Adrenal gland (tissue), 12 donors: ENCODE measurements around the gene CMYA5. TPM values are rescaled to one million over a fixed set of nuclear protein-coding genes. Genes with fewer than 3 reads are reported as not detected.

Experiments
- DNase-seq, 7 donors: peaks; one replicate each; pipeline ENCODE4 v3.0.0-alpha.2; 2019 to 2020
- H3K27ac ChIP-seq, 5 donors: fragments of 200-600 bp; sonication (generic) in 4 of 5; 1 replicate in 3 of 5; 2 replicates in 2 of 5; pipeline versions ENCODE4 v1.5.1 to v1.8.0; 2016 to 2020; ENCODE audit warnings: mild to moderate bottlenecking in 1 of 5
- H3K27me3 ChIP-seq: fragments of 200-600 bp; 2 replicates; pipeline ENCODE4 v1.8.0; 2021
- H3K36me3 ChIP-seq, 2 donors: fragments of 200-600 bp; replicated peaks in 1 of 2; 1 replicate in 1 of 2; 2 replicates in 1 of 2; pipeline versions ENCODE4 v1.5.1 to v1.8.0; 2018 to 2022
- H3K4me1 ChIP-seq, 2 donors: fragments of 200-600 bp; replicated peaks in 1 of 2; 1 replicate in 1 of 2; 2 replicates in 1 of 2; pipeline versions ENCODE4 v1.5.1 to v1.8.0; 2018 to 2021
- H3K4me3 ChIP-seq, 4 donors: fragments of 200-600 bp; sonication (generic) in 3 of 4; one replicate each; pipeline ENCODE4 v1.5.1; 2016 to 2018
- H3K9me3 ChIP-seq, 3 donors: fragments of 200-600 bp; sonication (generic) in 1 of 3; replicated peaks in 1 of 3; 1 replicate in 2 of 3; 2 replicates in 1 of 3; pipeline versions ENCODE4 v1.5.1 to v1.8.0; 2016 to 2021
- POLR2A ChIP-seq, 2 donors: fragments of 450-650 bp; IDR thresholded peaks; one replicate each; pipeline ENCODE4 v1.6.1; 2017; ENCODE audit warnings: antibody characterized with exemption in 2 of 2, mild to moderate bottlenecking in 2 of 2, moderate library complexity in 1 of 2
- whole genome bisulfite sequencing, 4 donors: extraction: QIAGEN DNeasy Blood & Tissue Kit in 2 of 4; methylation state at CpG; one replicate each; pipeline versions ENCODE4 v1.1.5 to v1.1.7; 2013 to 2017; 5-methylcytosine and 5-hydroxymethylcytosine counted together
- intact Hi-C, 2 donors: fragments of 100-400 bp; cut with DNase I; formaldehyde crosslinking; loops; one replicate each; pipeline versions ENCODE4 v1.14.1 to v1.15.0; 2022 to 2023
- polyA plus RNA-seq, 3 donors: library from polyadenylated mRNA; stranded (reverse); fragments of 200-250 nt in 2 of 3; fragments of 350-450 nt in 1 of 3; fragmentation: Illumina TruSeq in 1 of 3; extraction: RNeasy Lipid Tissue Mini Kit (QIAGEN cat#74804) in 1 of 3; gene quantifications; one replicate each; pipeline ENCODE4 v1.2.3, GENCODE V29; 2013 to 2014
- total RNA-seq, 9 donors: library from RNA; depleted of rRNA in 4 of 9; stranded (reverse); fragments of >200 nt in 4 of 9; fragments of 120-200 nt in 1 of 9; fragmentation: NEBNext Ultra II Directional in 1 of 9; extraction: Animal tissue kit (Norgen Biotek cat#: 25700) in 1 of 9; gene quantifications; one replicate each; pipeline versions ENCODE4 v1.1.0 to v1.2.4, GENCODE V29; 2013 to 2023
- TF ChIP-seq, protein P1 (sequence below), 6 experiments: fragments of 450-650 bp in 4 of 6; fragments of 200-600 bp in 2 of 6; sonication (generic) in 1 of 6; IDR thresholded peaks; 1 replicate in 5 of 6; 2 replicates in 1 of 6; pipeline versions ENCODE4 v1.5.1 to v1.8.0; 2016 to 2021; ENCODE audit warnings: antibody characterized with exemption in 6 of 6, mild to moderate bottlenecking in 2 of 6, moderate library complexity in 1 of 6
- donor health status: healthy with polysubstance abuse.
- donor health status: Bipolar disorder and iron deficiency.
- donor health status: DM: yes; HTN: yes; CAD: no.
- donor health status: DM: no; HTN: no; CAD: no.
- donor health status: DM: no; HTN: no; CAD: no.
- donor health status: DM: yes; HTN: yes; CAD: no.

CMYA5 gene
- total and polyA plus RNA-seq, 12 donors: 0.11 to 5.6 (median 0.40) TPM

DNA sequence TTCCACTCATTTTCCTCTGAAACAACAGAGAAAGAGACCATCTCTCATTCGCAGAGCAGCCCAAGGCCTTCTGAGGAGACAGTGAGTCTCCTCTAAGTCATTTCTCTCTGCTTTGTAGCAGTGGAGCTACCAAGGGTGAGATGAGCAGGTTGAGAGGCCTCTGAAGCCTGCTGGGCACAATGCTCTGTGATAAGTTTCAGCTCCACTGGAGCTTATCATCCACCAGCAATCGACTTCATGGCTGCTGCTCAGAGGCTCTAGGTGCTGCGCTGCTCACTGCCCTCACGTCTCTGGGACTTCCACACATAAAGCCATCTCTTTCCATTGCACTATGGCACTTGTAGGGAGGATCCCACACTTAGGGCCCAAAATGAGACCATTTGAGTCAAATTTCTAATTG lies 96.3 kb downstream of the CMYA5 start:
- Histone ChIP-seq H3K4me1 (no peaks in the 10 kb centered on the region), H3K36me3 (no peaks in the 10 kb centered on the region), H3K27ac (no peak overlapping the region), H3K27me3 (no peaks in the 10 kb centered on the region), H3K9me3 (no peaks in the 10 kb centered on the region), H3K4me3 (no peak overlapping the region)
- TF ChIP-seq, protein P1, sequence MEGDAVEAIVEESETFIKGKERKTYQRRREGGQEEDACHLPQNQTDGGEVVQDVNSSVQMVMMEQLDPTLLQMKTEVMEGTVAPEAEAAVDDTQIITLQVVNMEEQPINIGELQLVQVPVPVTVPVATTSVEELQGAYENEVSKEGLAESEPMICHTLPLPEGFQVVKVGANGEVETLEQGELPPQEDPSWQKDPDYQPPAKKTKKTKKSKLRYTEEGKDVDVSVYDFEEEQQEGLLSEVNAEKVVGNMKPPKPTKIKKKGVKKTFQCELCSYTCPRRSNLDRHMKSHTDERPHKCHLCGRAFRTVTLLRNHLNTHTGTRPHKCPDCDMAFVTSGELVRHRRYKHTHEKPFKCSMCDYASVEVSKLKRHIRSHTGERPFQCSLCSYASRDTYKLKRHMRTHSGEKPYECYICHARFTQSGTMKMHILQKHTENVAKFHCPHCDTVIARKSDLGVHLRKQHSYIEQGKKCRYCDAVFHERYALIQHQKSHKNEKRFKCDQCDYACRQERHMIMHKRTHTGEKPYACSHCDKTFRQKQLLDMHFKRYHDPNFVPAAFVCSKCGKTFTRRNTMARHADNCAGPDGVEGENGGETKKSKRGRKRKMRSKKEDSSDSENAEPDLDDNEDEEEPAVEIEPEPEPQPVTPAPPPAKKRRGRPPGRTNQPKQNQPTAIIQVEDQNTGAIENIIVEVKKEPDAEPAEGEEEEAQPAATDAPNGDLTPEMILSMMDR (IDR thresholded peaks at IDR 0.05): no peak
- no peak for TF ChIP-seq POLR2A (IDR thresholded peaks at IDR 0.05)
- 87 to 91% (median 89%) methylated on average over 4 of the region's 4 CpGs for WGBS, 4 donors
- intact Hi-C loops: no loop called here
- no peak for DNase-seq

DNA sequence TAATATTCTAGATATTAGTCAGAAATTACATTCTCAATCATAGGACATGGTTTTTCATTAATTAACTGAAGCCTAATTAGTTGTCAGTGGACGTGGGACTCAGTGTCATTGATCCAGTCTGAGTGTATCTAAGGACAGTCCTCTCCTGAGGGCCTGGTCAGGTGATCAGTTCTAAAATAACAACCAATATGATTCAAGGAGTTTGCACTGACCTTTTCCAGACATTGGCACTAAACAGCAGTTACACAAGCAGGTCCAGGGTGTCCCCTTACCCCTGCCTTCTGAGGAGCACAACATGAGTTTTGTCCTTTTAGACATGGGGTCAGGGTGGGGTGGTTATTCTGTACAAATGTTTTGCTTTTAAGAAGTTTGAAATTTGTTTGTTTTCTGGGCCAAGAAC lies 97.8 kb downstream of the CMYA5 start:
- intact Hi-C loops: no loop called here
- WGBS, 4 donors: 48 to 53% (median 52%) methylated on average over 1 of the region's 1 CpG
- H3K27me3 ChIP-seq: no peaks in the 10 kb centered on the region
- no peaks in the 10 kb centered on the region for H3K9me3 ChIP-seq
- no peaks in the 10 kb centered on the region for H3K4me1 ChIP-seq
- H3K36me3 ChIP-seq: no peaks in the 10 kb centered on the region
- no peak for TF ChIP-seq POLR2A (IDR thresholded peaks at IDR 0.05)
- TF ChIP-seq, protein P1 (IDR thresholded peaks at IDR 0.05): no peak
- H3K27ac ChIP-seq: no peak overlapping the region
- no peak for DNase-seq
- no peak overlapping the region for H3K4me3 ChIP-seq

DNA sequence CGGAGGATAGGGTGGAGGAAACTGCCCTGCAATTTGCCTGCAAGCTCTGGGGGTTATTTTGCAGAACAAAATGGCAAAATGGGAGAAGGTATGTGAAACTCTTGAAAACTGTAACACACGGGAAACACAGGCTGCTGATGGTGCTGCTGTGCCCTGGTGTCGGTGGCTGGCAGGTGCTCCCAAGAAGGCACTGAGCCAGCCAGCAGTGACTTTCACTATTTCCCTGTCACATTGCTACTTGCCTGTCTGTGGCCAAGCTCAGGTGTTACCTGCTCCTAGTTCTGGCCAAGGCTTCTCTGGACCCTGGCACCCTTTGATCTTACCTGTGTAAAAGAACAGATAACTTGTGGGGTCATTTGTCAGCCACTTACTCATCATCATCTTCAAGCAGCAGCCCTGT lies 102.2 kb downstream of the CMYA5 start:
- H3K27ac ChIP-seq: no peak overlapping the region
- no peaks in the 10 kb centered on the region for H3K4me1 ChIP-seq
- intact Hi-C loops: no loop called here
- no peak for TF ChIP-seq POLR2A (IDR thresholded peaks at IDR 0.05)
- TF ChIP-seq, protein P1 (IDR thresholded peaks at IDR 0.05): no peak
- no peak overlapping the region for H3K4me3 ChIP-seq
- H3K27me3 ChIP-seq: no peaks in the 10 kb centered on the region
- H3K36me3 ChIP-seq: no peaks in the 10 kb centered on the region
- 75 to 93% (median 91%) methylated on average over 3 of the region's 3 CpGs for whole genome bisulfite sequencing, 4 donors
- no peaks in the 10 kb centered on the region for H3K9me3 ChIP-seq
- no peak for DNase-seq

DNA sequence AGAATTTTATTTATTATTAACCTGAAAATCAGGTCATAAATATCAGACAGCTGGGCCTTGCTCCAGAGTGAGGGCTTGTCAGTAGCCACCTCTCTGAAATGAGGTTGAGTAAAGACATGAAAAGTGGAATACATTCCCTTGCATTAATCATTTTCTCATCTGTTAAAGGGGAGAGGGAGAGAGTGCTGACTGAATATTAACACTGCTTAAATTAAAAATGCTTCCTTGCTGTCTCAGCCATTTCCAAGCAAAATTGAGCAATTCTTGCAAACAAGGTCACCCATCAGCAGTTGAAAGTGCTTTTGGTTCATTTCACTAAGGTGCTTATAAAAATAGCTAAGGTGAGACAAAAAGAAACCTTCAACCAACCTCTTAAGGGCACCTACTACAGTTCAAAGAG lies 102.8 kb downstream of the CMYA5 start:
- no peaks in the 10 kb centered on the region for H3K4me1 ChIP-seq
- no peaks in the 10 kb centered on the region for H3K27me3 ChIP-seq
- H3K27ac ChIP-seq: no peak overlapping the region
- DNase-seq: no peak
- intact Hi-C loops: no loop called here
- H3K9me3 ChIP-seq: no peaks in the 10 kb centered on the region
- no peak overlapping the region for H3K4me3 ChIP-seq
- no peak for TF ChIP-seq POLR2A (IDR thresholded peaks at IDR 0.05)
- TF ChIP-seq, protein P1 (IDR thresholded peaks at IDR 0.05): no peak
- no peaks in the 10 kb centered on the region for H3K36me3 ChIP-seq
